HG03097 (cell line): ENCODE results near the gene NDRG4.

Source experiments
- ATAC-seq: cut with Tn5 transposase; IDR thresholded peaks from one replicate; pipeline ENCODE4 v1.9.1; 2021; ENCODE audit not compliant: unreplicated experiment, low FRiP score

NDRG4 gene

DNA sequence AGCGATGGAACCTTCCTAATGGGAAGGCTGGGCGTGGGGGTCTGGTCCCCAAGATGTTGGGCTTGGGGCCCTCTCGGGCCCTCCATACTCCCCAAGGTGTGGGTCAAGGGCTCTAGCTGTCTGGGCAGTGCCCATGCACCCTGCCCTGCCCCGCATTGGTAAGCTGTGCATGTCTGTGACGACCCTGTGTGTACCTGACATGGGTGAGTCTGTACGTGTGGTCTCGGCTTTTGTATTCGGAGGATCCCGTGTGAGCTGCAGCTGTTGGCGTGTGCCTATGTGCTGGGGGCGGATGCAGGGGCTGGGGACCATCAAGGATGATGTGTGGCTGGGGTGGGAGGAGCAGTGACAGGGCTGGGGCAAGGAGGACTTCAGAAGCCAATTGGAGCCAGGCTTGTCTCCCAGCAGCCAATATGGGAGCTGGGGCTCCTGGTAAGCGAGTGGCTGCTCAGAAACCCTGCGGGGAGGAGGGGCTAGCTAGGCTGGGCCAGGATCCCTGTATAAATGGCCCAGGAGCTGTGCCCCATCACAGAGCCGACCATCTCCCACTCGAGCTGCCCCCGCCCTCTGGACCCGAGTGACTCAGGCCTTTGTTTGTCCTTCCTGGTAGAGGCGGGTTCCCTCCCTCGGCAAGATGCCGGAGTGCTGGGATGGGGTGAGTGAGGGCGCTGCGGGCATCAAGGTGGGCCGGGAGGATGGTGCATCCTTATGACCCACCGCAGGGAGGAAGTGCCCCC lies at the start of gene NDRG4:
TSS of gene NDRG4 (plus strand) at position 529 of the 737 bp plus-strand sequence. CDS start at position 635, 106 bp downstream.
- no peak for ATAC-seq

- no peak for ATAC-seq
Measured at GRCh38 chr16:58450590-58450989, 49.4 kb upstream of the NDRG4 start.

DNA sequence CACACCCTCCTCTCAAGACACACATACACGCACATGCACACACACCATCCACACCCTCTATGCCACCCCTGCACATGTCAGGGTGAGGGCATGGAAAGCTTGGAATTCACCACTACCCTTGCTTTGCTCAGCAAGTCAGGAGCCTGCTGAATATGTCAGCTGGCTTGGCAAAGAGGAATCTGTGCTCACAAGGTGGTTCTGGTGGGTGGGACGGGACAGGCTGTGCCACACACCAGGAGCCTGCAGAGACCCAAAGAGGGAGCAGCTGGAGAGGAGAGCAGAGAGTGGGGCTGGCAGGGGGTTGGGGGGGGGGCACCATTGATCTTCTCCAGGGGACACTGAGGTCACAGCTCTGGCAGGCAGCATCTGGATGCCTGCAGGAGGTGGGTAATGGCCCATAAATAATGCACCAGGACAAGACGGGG lies 48.7 kb upstream of the NDRG4 start:
- ATAC-seq, result no peak

DNA sequence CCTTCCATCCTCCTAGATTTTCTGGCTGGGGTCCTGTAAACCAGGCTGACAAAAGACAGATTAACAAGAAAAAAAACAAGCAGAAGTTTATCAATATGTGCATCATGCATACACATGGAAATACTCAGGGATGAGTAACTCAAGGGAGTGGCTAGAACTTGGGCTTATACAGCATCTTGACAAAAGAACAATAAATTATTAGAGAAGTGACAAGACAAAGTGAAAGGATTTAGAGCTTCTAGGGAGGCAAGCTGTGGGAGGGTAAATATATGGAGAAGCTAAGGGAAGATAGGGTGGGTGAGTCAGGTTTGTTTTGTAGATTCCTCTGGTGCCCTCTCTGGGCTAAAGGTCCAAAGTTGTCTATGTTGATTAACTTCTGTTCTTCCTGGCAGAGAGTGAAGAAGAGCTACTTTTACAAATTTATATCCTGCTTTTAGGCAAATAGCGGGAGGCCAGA lies 48.0 kb upstream of the NDRG4 start:
- no peak for ATAC-seq

- no peak for ATAC-seq
Measured at GRCh38 chr16:58452640-58453039, 47.3 kb upstream of the NDRG4 start.

GRCh38 chr16:58454178-58454577 lies 45.8 kb upstream of the NDRG4 start:
- no peak for ATAC-seq

GRCh38 chr16:58454856-58455255 lies 45.1 kb upstream of the NDRG4 start:
- ATAC-seq, result no peak

- no peak for ATAC-seq
Measured at GRCh38 chr16:58455750-58456149, 44.2 kb upstream of the NDRG4 start.

GRCh38 chr16:58456193-58456592 lies 43.8 kb upstream of the NDRG4 start:
- no peak for ATAC-seq

DNA sequence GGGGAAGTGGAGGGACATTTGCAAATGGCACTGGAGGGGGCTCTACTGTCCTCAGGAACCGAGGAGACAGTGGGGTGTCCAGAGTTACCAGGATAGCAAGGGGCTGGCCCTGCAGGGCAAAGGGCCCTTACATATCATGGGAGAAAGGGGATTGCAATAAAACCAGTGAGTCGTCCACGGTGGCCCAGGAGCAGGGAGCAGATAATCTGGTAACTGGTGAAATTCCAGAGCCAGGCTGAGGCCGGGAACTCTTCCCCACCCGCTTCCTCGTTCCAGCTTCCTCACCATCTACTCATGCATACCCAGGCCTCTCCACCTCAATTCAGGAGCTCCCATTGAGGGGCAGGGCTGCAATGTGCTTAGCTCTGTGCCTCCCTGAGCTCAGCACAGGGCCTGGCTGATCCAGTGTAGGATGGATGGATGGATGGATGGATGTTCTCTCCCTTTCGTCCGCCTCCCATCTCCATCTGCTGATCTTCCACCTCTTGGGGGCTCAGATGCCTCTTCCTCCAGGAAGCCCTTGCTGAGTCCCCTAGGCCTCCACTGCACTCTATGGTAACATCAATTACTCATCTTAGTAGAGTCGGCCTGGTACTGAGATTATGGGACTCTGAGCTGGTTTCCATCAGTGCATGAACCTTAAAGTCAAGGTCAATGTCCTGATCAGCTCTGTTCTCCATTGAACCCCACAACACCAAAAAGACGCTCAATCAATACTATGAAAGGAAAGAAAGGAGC lies 41.2 kb upstream of the NDRG4 start:
- no peak for ATAC-seq

- no peak for ATAC-seq
Measured at GRCh38 chr16:58459344-58460218, 40.4 kb upstream of the NDRG4 start.

- no peak for ATAC-seq
Measured at GRCh38 chr16:58460219-58460610, 39.7 kb upstream of the NDRG4 start.

GRCh38 chr16:58461056-58461455 lies 38.9 kb upstream of the NDRG4 start:
- ATAC-seq, result no peak

GRCh38 chr16:58461640-58462039 lies 38.3 kb upstream of the NDRG4 start:
- ATAC-seq, result no peak

DNA sequence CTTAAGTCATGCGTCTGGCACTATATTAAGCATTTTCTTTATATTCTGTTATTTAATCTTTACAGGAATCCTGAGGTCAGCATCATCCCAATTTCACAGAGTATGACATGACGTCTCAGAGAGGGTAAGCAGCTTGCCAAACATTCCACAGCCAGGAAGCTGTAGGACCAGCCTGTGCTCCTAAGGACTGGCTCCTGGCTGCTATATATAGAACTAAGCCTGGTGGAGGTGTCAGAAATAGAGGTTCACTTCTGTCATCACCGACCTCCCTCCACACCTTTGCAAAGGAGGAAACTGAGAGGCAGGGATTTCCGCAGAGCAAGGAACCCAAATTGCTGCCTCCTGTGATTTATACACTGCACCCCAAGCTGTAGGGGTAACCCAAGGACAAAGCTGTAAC lies 37.9 kb upstream of the NDRG4 start:
- ATAC-seq, result no peak

DNA sequence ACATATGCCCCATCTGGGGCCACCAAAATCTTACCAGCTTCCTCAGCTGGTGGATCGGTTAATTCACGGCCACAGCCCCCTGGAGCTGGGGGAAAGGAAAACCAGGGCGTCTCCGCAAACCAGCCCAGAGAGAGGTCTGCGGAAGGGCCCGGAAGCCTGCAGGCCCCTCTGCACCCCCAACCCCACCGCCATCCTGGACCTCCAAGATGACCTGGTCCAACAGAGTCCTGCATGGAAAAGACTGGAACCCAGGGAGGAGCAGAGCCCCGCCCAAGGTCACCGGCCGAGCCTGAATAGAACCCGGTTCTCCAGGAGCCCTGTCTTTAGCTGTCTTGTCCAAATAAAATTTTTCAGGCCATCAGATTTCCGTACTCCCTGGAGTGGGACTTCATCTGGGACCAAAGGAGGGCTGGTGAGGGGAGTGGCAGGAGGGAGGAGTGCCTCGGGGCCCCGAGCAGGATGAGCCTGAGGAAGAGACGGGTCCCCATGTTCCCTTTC lies 37.4 kb upstream of the NDRG4 start:
- no peak for ATAC-seq

- no peak for ATAC-seq
Measured at GRCh38 chr16:58462997-58463941, 36.7 kb upstream of the NDRG4 start.

- no peak for ATAC-seq
Measured at GRCh38 chr16:58464047-58464915, 35.7 kb upstream of the NDRG4 start.
